ENCODE results near the gene WNK1.
"Not testable (repeated sequence)": the region's sequence is repeated elsewhere in the genome, so short reads cannot be mapped to it uniquely, and the experiment has no call there.

Gene WNK1

DNA sequence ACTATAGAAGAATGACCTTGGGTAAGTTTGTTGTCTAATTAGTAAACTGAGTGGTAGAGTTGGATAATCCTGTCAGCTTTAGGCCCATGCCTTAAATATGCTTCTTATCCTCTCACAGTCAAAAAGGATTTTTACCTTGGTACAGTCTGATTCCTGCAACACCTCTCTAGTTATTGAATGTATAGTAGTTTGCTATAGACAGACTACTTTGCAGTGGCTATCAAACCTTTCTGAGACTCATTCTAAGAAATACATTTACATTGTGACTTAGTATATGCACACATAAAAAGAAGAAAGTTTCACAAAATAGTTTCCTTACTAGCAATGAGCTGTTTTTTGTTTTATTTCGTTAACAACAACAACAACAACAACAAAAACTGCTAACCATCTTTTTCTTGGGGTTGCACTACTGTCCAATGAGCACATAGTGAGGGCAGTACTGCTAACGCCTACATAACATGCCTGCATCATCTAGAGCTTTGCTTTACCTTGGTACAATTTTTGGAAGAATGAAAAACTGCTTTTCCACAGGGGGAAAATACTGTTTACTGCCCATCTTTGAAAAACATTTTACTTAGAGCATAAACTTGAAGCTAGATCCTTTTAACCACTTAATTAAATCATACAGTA is 28.5 kb downstream of the WNK1 start:
- H3K4me3 Mint-ChIP-seq = no peak overlapping the region

DNA sequence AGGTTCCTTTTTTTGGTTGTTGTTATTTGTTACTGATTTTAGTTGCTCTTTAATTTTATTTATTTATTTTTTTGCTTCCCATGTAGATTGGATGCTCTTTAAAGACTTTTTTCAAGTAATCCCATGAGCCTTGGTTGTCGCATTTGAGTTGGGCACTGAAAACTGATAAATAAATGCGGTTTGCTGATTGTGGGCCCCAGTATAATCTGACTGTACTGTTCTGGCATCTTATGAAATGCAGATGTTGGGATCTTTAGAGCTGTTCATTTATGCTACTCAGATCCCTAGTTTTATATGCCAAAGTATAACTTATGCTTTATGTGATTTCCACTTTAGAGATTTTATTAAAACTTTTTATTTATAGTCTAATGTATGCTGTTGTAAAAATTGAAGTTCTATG is 33.3 kb downstream of the WNK1 start:
- Mint-ChIP-seq H3K27me3 (no peaks in the 10 kb centered on the region), H3K4me3 (no peak overlapping the region), H3K36me3 (ENCODE audit: low read depth) (peaks cover 11% of the 10 kb centered on the region), H3K9me3 (no peaks in the 10 kb centered on the region), H3K27ac (no peak overlapping the region), H3K4me1 (ENCODE audit: low read depth) (peaks cover 68% of the 10 kb centered on the region)
- DNase-seq = no peak

More for the DNA sequence above, 28.5 kb downstream of the WNK1 start:
- H3K36me3 Mint-ChIP-seq (ENCODE audit: low read depth) = peaks cover 16% of the 10 kb centered on the region
- H3K27me3 Mint-ChIP-seq = no peaks in the 10 kb centered on the region
- peak overlapping the region; percentile 64 for H3K27ac Mint-ChIP-seq
- DNase-seq = no peak
- H3K9me3 Mint-ChIP-seq = no peaks in the 10 kb centered on the region
- peaks cover 73% of the 10 kb centered on the region for H3K4me1 Mint-ChIP-seq (ENCODE audit: low read depth)

DNA sequence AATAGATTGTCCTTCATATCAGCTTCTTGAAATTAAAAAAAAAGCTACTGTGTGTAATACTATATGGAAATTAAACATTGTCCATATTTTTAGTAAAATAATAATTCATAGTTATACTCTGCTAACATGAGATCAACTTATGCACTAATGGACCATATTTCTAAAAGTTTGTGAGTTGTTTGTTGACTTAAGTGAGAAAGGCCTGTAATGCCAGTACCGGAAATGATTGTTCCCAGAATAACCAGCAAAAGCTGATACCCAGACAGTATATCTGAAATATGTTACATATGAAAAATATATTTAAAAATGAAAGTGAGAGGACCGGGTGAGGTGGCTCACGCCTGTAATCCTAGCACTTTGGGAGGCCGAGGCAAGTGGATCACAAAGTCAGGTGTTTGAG is 35.9 kb downstream of the WNK1 start:
- Mint-ChIP-seq H3K4me3 (no peak overlapping the region), H3K27me3 (no peaks in the 10 kb centered on the region), H3K9me3 (no peaks in the 10 kb centered on the region), H3K36me3 (ENCODE audit: low read depth) (peaks cover 15% of the 10 kb centered on the region), H3K27ac (peak overlapping the region; percentile 42), H3K4me1 (ENCODE audit: low read depth) (peaks cover 74% of the 10 kb centered on the region)
- DNase-seq = no peak

DNA sequence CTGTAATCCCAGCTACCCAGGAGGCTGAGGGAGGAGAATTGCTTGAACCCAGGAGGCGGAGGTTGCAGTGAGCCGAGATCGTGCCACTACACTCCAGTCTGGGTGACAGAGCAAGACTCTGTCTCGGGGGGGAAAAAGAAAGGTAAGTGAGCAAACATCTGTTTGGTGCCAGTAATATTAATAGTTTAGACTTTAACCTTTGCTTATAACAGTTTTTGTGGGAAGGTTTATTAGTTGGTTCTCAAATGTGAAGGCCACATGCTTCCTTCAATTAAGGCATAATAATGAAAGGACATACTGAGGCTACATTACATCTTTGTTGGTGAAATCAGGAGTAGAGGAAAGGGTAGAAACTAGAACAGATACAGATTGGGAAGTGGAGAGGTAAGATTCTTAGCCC is 36.4 kb downstream of the WNK1 start:
- H3K27me3 Mint-ChIP-seq, DNase-seq, H3K4me3 Mint-ChIP-seq, H3K9me3 Mint-ChIP-seq: not testable (repeated sequence)
- Mint-ChIP-seq H3K4me1 (ENCODE audit: low read depth) (peaks cover 79% of the 10 kb centered on the region), H3K27ac (peak overlapping the region; percentile 42), H3K36me3 (ENCODE audit: low read depth) (peaks cover 18% of the 10 kb centered on the region)

DNA sequence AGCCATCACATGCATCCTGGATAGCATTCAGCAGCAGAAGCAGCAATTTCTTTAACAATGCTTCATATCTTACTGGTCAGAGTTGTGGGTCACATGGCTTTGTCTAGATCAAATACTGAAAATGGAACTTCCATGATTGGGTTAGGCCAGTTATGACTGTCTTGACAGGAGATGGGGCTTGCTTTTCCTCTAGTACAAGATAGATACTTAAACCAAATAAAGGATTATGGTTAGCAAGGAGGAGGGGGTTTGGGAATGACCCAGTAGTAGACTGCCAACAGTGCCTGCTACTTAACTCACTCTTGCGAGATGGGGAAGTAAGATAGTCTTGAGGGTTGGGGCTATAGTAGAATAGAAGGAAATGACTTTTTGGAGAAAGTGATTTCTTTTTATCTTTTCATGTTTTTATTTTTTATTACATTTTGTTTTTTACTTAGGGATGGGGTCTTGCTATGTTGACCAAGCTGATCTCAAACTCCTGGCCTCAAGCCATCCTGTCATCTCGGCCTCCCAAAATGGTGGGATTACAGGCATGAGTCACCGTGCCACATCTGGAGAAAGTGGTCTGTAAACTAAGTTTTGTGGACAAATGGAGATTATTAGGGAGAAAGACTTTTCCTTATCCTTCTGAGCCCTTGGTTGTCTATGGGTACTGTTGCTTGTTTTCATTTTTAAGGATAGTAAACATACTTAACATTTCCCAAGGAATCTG is 37.6 kb downstream of the WNK1 start:
- Mint-ChIP-seq H3K36me3 (ENCODE audit: low read depth) (peaks cover 21% of the 10 kb centered on the region), H3K9me3 (no peaks in the 10 kb centered on the region), H3K27ac (peak overlapping the region; percentile 74), H3K4me3 (no peak overlapping the region), H3K4me1 (ENCODE audit: low read depth) (peaks cover 84% of the 10 kb centered on the region), H3K27me3 (no peaks in the 10 kb centered on the region)
- DNase-seq = no peak

DNA sequence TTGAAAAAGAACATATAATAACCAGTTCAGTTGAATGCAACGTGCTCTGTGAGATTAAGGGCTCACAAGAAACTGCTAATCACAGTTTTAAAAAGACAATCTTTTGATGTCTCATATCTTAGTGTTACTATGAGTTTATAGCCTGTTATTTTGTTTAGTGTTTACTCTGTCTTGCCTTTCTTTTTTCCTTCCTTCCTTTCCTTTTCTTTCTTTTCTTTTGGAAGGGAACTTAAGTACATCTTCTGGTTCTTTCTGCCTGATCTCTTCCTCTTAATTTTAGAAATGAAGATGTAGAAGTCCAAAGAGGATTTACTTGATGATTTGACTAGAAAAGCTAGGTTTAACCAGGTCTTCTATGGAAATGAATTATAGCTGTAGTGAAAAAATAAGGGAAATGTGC is 38.2 kb downstream of the WNK1 start:
- H3K9me3 Mint-ChIP-seq = no peaks in the 10 kb centered on the region

DNA sequence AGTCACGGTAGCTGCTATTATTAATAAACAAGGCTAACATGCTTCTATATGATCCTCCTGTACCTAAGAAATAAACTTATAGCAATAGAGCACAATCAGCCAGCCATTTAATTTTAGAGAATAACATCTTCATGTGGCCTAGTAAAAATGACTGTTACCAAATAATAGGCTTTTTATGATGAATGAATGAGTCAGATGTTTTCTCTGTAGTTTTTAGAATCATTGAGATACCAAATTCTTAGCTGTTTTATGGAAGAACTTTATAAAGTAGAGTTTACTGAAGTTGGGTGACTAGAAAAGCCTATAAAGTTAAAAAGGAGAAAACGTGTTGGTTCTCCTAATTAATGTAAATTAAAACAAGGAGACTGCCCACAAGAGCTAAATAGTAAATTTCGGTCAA is 40.7 kb downstream of the WNK1 start:
- Mint-ChIP-seq H3K4me1 (ENCODE audit: low read depth) (peaks cover 92% of the 10 kb centered on the region), H3K36me3 (ENCODE audit: low read depth) (peaks cover 25% of the 10 kb centered on the region), H3K4me3 (no peak overlapping the region), H3K9me3 (no peaks in the 10 kb centered on the region), H3K27ac (peak overlapping the region; percentile 96), H3K27me3 (no peaks in the 10 kb centered on the region)
- no peak for DNase-seq

More for the DNA sequence above, 38.2 kb downstream of the WNK1 start:
- H3K27me3 Mint-ChIP-seq = no peaks in the 10 kb centered on the region
- H3K27ac Mint-ChIP-seq = peak overlapping the region; percentile 53
- H3K36me3 Mint-ChIP-seq (ENCODE audit: low read depth) = peaks cover 23% of the 10 kb centered on the region
- DNase-seq = no peak
- peaks cover 85% of the 10 kb centered on the region for H3K4me1 Mint-ChIP-seq (ENCODE audit: low read depth)
- no peak overlapping the region for H3K4me3 Mint-ChIP-seq

DNA sequence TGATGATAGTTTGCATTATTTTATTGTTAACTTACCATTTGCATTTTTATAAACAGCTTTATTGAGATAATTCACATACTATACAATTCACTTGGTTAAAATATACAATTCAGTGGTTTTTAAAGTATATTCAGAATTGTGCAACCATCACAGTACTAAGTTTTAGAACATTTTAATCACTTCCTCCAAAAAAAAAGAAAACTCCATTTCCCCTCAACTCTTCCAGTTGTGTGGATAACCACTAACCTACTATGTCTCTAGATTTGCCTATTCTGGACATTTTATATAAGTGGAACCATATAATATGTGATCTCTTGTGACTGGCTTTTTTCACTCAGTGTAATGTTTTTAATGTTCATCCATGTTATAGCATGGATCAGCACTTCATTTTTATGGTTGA is 41.3 kb downstream of the WNK1 start:
- no peaks in the 10 kb centered on the region for H3K9me3 Mint-ChIP-seq
- H3K27ac Mint-ChIP-seq = peak overlapping the region; percentile 96
- peaks cover 27% of the 10 kb centered on the region for H3K36me3 Mint-ChIP-seq (ENCODE audit: low read depth)
- peak overlapping the region; percentile 2 for H3K4me3 Mint-ChIP-seq
- H3K27me3 Mint-ChIP-seq = no peaks in the 10 kb centered on the region
- peaks cover 91% of the 10 kb centered on the region for H3K4me1 Mint-ChIP-seq (ENCODE audit: low read depth)
- no peak for DNase-seq

DNA sequence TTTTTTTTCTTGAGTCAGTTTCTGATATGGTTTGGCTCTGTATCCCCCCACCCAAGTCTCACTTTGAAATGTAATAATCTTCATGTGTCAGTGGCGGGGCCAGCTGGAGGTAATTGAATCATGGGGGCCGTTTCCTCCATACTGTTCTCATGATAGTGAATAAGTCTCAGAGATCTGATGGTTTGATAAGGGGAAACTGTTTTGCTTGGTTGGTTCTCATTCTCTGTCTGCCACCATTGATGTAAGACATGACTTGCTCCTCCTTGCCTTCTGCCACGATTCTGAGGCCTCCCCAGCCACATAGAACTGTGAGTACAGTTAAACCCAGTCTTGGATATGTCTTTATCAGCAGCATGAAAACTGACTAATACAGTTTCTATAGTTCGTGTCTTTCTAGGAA is 42.9 kb downstream of the WNK1 start:
- Mint-ChIP-seq H3K27me3 (no peaks in the 10 kb centered on the region), H3K27ac (peak overlapping the region; percentile 96), H3K4me3 (peak overlapping the region; percentile 71), H3K36me3 (ENCODE audit: low read depth) (peaks cover 25% of the 10 kb centered on the region), H3K4me1 (ENCODE audit: low read depth) (peaks cover 78% of the 10 kb centered on the region), H3K9me3 (no peaks in the 10 kb centered on the region)
- peak; percentile 73 for DNase-seq

DNA sequence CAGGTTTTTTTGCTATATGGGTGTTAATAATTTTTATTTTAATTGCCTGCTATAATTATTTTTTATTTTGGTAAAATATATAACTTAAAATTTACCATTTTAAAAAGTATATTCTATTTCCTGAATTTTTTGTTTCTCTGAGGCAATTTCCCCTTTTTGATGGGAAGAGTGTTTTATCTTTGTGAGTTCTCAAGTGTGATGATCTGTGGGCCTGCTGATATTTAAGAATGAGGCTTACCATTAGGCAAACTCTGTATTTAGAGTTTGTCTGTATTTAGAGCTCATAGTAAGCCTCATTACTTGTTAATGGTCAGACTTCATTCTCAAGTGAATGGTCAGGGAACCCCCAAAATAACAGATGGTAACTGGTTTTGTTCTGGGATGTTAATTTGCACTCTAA is 48.0 kb downstream of the WNK1 start:
- H3K4me1 Mint-ChIP-seq (ENCODE audit: low read depth) = peaks cover 74% of the 10 kb centered on the region
- H3K4me3 Mint-ChIP-seq = no peak overlapping the region
- H3K9me3 Mint-ChIP-seq = peaks cover 2% of the 10 kb centered on the region
- no peak overlapping the region for H3K27ac Mint-ChIP-seq
- peaks cover 11% of the 10 kb centered on the region for H3K36me3 Mint-ChIP-seq (ENCODE audit: low read depth)
- no peak for DNase-seq
- no peaks in the 10 kb centered on the region for H3K27me3 Mint-ChIP-seq

DNA sequence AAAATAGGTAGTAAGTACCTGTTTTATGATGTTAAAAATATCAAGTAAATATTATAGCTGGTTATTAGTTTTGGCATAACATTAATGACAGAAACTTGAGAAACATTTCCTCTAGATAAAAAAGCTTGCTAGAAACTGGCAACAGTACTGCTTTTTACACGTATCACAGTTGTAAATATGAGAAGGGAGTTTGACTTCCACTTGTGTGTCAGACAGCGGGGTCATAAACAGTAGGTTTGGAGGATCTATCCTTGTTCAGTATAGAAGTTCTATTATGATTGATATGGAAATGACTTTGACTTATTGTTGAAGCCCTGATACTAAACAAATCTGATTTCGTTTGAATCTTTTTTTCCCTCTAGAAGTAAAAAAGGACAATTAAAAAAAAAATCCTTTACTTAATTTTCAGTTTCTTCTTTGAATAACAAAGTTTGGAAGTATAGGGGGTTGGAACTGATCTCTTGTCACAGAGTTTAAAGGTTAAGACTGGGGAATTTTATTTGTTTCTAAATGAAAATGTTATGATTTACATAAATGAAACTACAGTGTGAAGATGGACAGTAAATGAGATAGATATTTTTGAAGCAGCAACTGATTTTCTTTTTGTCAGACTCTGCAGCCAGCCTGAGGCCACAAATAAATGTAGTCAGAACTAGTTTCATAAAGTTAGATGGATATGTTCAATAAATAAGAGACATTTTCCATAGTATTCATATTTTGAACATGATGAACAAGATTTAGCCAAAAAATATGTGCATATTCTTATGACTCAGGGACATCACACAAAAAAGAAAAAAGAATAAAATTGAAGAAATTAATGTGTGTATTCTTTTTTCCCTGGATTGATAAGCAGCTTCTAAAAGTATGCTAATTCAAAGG is 50.1 kb downstream of the WNK1 start:
- Mint-ChIP-seq H3K9me3 (peaks cover 2% of the 10 kb centered on the region), H3K36me3 (ENCODE audit: low read depth) (peaks cover 8% of the 10 kb centered on the region), H3K27me3 (no peaks in the 10 kb centered on the region), H3K4me1 (ENCODE audit: low read depth) (peaks cover 72% of the 10 kb centered on the region), H3K4me3 (no peak overlapping the region), H3K27ac (peak overlapping the region; percentile 77)
- DNase-seq = no peak

DNA sequence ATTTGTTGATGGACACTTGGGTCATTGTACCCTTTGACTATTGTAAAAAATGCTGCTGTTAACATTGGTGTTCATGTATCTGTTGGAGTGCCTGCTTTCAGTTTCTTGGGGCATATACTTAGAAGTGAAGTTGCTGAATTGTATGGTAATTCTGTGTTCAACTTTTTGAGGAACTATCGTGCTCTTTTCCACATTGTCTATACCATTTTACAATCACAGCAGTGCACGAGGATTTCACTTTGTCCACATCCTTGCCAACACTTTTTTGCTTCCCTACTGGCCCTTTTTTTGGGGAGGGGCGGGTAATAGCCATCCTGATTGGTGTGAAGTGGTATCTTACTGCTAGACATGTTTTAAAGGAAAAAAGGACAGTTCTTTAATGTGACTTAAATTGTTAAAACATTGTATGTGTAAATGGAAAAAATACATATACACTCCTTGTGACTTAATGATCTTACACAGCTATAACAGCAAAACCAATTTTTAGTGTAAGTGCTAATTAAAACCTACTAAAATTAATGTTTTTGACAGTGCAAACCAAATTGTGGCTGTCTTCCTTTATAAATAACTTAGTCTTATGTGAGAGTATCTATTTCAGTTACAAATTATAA is 52.7 kb downstream of the WNK1 start:
- Mint-ChIP-seq H3K36me3 (ENCODE audit: low read depth) (peaks cover 7% of the 10 kb centered on the region), H3K27ac (peak overlapping the region; percentile 34), H3K27me3 (no peaks in the 10 kb centered on the region), H3K9me3 (peaks cover 2% of the 10 kb centered on the region), H3K4me1 (ENCODE audit: low read depth) (peaks cover 77% of the 10 kb centered on the region), H3K4me3 (no peak overlapping the region)
- DNase-seq = no peak

DNA sequence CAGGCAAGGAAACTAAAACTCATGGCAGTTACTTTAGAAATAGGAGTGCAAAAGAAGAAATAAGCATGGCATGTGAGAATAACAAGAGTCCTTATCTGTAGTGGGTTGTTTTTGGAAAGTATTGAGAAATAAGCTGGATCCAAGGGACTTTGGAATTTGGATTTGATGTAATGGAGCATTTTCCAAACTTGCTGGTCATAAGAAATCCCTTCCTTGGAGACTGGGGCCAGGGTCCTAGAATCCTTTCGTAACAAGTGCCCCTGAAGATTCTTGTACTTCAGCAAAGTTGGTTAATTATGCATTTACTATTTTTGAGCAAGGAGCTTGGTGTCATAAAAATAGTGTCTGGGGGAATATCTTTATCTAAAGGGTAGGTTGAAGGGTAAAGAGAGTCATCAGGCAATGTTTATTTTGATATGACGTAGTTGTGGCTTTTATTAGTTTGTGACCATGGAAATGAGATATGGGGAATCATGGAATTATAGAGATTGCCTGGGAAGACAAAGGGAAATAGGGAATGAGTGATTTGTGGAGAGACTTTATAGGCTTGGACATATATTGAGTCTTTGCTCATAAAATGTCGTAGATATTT is 53.9 kb downstream of the WNK1 start:
- DNase-seq = no peak
- H3K27ac Mint-ChIP-seq = peak overlapping the region; percentile 32
- peaks cover 7% of the 10 kb centered on the region for H3K36me3 Mint-ChIP-seq (ENCODE audit: low read depth)
- H3K4me3 Mint-ChIP-seq = no peak overlapping the region
- peaks cover 2% of the 10 kb centered on the region for H3K9me3 Mint-ChIP-seq
- H3K27me3 Mint-ChIP-seq = no peaks in the 10 kb centered on the region
- H3K4me1 Mint-ChIP-seq (ENCODE audit: low read depth) = peaks cover 78% of the 10 kb centered on the region
